HEK293 (cell line): ENCODE measurements around the gene ZNF32.

Source experiments
- CTCF ChIA-PET: fragments of 350-600 bp; formaldehyde crosslinking; extraction: SDS; loops from one replicate; lab custom pipeline; 2021; ENCODE audit warnings: antibody characterized with exemption; lab: Yijun Ruan, JAX
- POLR2A ChIA-PET: fragments of 300-600 bp; formaldehyde crosslinking; extraction: SDS; loops from one replicate; lab custom pipeline; 2020; ENCODE audit warnings: antibody characterized with exemption, inconsistent platforms; lab: Yijun Ruan, JAX
- H3K27ac ChIP-seq: fragments of 200-500 bp; sonication (Bioruptor generic); 2 replicates; pipeline ENCODE4 v1.5.1; 2014; ENCODE audit warnings: low read depth, low read length, control low read depth, inconsistent platforms; ENCODE audit errors: extremely low read depth
- H3K36me3 ChIP-seq, 2 experiments: fragments of 200-500 bp in 1 of 2; sonication (Bioruptor generic) in 1 of 2; 1 replicate in 1 of 2; 2 replicates in 1 of 2; pipeline ENCODE4 v1.5.1; 2014 to 2017; ENCODE audit warnings: inconsistent platforms in 2 of 2, low read length in 2 of 2; ENCODE audit not compliant: control insufficient read depth in 2 of 2, insufficient read depth in 1 of 2
- H3K4me1 ChIP-seq: fragments of 200-500 bp; sonication (Bioruptor generic); 2 replicates; pipeline ENCODE4 v1.5.1; 2014; ENCODE audit warnings: mild to moderate bottlenecking, low read length, inconsistent platforms; ENCODE audit not compliant: control insufficient read depth, insufficient read depth
- H3K4me3 ChIP-seq: 2 replicates; pipeline ENCODE4 v1.5.1; 2011; ENCODE audit warnings: low read depth, mild to moderate bottlenecking, control low read depth, low read length, moderate library complexity
- H3K9me3 ChIP-seq: fragments of 200-500 bp; sonication (Bioruptor generic); 2 replicates; pipeline ENCODE4 v1.5.1; 2014; ENCODE audit warnings: low read depth, low read length, inconsistent platforms; ENCODE audit not compliant: control insufficient read depth, insufficient read depth
- BCL11A ChIP-seq: fragments of 450-650 bp; formaldehyde crosslinking; IDR thresholded peaks from 2 replicates; pipeline ENCODE4 v1.5.1; 2016; ENCODE audit warnings: low read depth, missing biosample characterization, missing genetic modification characterization
- KLF16 ChIP-seq: fragments of 450-650 bp; formaldehyde crosslinking; IDR thresholded peaks from 2 replicates; pipeline ENCODE4 v1.5.1; 2017; ENCODE audit warnings: missing biosample characterization, missing genetic modification characterization
- KLF9 ChIP-seq: fragments of 450-650 bp; formaldehyde crosslinking; IDR thresholded peaks from 2 replicates; pipeline ENCODE4 v1.5.1; 2016; ENCODE audit warnings: missing biosample characterization, missing genetic modification characterization, low read depth
- MEIS1 ChIP-seq: sonication (generic); formaldehyde crosslinking; IDR thresholded peaks from 2 replicates; pipeline ENCODE4 v1.8.1; 2022; ENCODE audit warnings: missing genetic modification reagents, mild to moderate bottlenecking, borderline replicate concordance
- RBAK ChIP-seq: fragments of 450-650 bp; formaldehyde crosslinking; IDR thresholded peaks from 2 replicates; pipeline ENCODE4 v1.5.1; 2016; ENCODE audit warnings: missing biosample characterization, missing genetic modification characterization
- REPIN1 ChIP-seq: fragments of 450-650 bp; formaldehyde crosslinking; IDR thresholded peaks from 2 replicates; pipeline ENCODE4 v1.5.1; 2017; ENCODE audit warnings: missing biosample characterization, missing genetic modification characterization, low read depth
- SALL2 ChIP-seq: fragments of 450-650 bp; formaldehyde crosslinking; IDR thresholded peaks from 2 replicates; pipeline ENCODE4 v1.5.0; 2017; ENCODE audit warnings: missing biosample characterization, mild to moderate bottlenecking, missing genetic modification characterization, borderline replicate concordance
- SCRT2 ChIP-seq: fragments of 450-650 bp; formaldehyde crosslinking; IDR thresholded peaks from 2 replicates; pipeline ENCODE4 v1.5.1; 2016; ENCODE audit warnings: missing biosample characterization, missing genetic modification characterization
- SETDB1 ChIP-seq: IDR thresholded peaks from one replicate; pipeline ENCODE4 v1.6.1; 2017; ENCODE audit warnings: mild to moderate bottlenecking, low read length, moderate library complexity, mixed read lengths; ENCODE audit not compliant: insufficient read length
- TCF7L2 ChIP-seq: IDR thresholded peaks from 2 replicates; pipeline ENCODE4 v1.6.1; 2011; ENCODE audit warnings: low read depth, mild to moderate bottlenecking, inconsistent platforms, low read length, moderate library complexity, borderline replicate concordance
- ZBTB48 ChIP-seq: fragments of 450-650 bp; formaldehyde crosslinking; IDR thresholded peaks from 2 replicates; pipeline ENCODE4 v1.5.1; 2016; ENCODE audit warnings: missing biosample characterization, missing genetic modification characterization
- ZBTB7A ChIP-seq: fragments of 450-650 bp; formaldehyde crosslinking; IDR thresholded peaks from 2 replicates; pipeline ENCODE4 v1.5.1; 2016; ENCODE audit warnings: low read depth, missing biosample characterization, missing genetic modification characterization
- ZBTB8A ChIP-seq: fragments of 450-650 bp; formaldehyde crosslinking; IDR thresholded peaks from 2 replicates; pipeline ENCODE4 v1.5.1; 2016; ENCODE audit warnings: missing biosample characterization, missing genetic modification characterization
- ZFP69B ChIP-seq: fragments of 450-650 bp; formaldehyde crosslinking; IDR thresholded peaks from 2 replicates; pipeline ENCODE4 v1.5.1; 2016; ENCODE audit warnings: missing biosample characterization, missing genetic modification characterization
- ZNF19 ChIP-seq: fragments of 450-650 bp; formaldehyde crosslinking; IDR thresholded peaks from 2 replicates; pipeline ENCODE4; 2016; ENCODE audit warnings: missing biosample characterization, missing genetic modification characterization, low read depth
- ZNF221 ChIP-seq: fragments of 450-650 bp; formaldehyde crosslinking; IDR thresholded peaks from 2 replicates; pipeline ENCODE4 v1.5.1; 2017; ENCODE audit warnings: missing biosample characterization, missing genetic modification characterization, borderline replicate concordance
- ZNF335 ChIP-seq: fragments of 450-650 bp; formaldehyde crosslinking; conservative IDR thresholded peaks from 2 replicates; pipeline ENCODE4 v1.5.1; 2016; ENCODE audit warnings: missing biosample characterization, missing genetic modification characterization
- ZNF514 ChIP-seq: fragments of 450-650 bp; formaldehyde crosslinking; IDR thresholded peaks from 2 replicates; pipeline ENCODE4 v1.5.1; 2016; ENCODE audit warnings: missing biosample characterization, missing genetic modification characterization
- ZNF529 ChIP-seq: fragments of 450-650 bp; formaldehyde crosslinking; IDR thresholded peaks from 2 replicates; pipeline ENCODE4 v1.5.1; 2017; ENCODE audit warnings: missing genetic modification characterization, missing biosample characterization; ENCODE audit not compliant: insufficient replicate concordance
- ZNF596 ChIP-seq: fragments of 450-650 bp; IDR thresholded peaks from 2 replicates; pipeline ENCODE4 v1.5.0; 2018; ENCODE audit warnings: missing biosample characterization, mild to moderate bottlenecking, missing genetic modification characterization, moderate library complexity
- ZNF624 ChIP-seq: fragments of 450-650 bp; formaldehyde crosslinking; IDR thresholded peaks from 2 replicates; pipeline ENCODE4 v1.5.1; 2017; ENCODE audit warnings: missing biosample characterization, missing genetic modification characterization
- ZNF664 ChIP-seq: fragments of 450-650 bp; formaldehyde crosslinking; IDR thresholded peaks from 2 replicates; pipeline ENCODE4 v1.5.1; 2016; ENCODE audit warnings: missing biosample characterization, missing genetic modification characterization
- ZNF701 ChIP-seq: fragments of 450-650 bp; formaldehyde crosslinking; IDR thresholded peaks from 2 replicates; pipeline ENCODE4 v1.5.1; 2016; ENCODE audit warnings: missing biosample characterization, missing genetic modification characterization
- ZNF768 ChIP-seq: fragments of 450-650 bp; formaldehyde crosslinking; IDR thresholded peaks from 2 replicates; pipeline ENCODE4 v1.5.1; 2018; ENCODE audit warnings: missing biosample characterization, mild to moderate bottlenecking, missing genetic modification characterization
- ZNF785 ChIP-seq: fragments of 450-650 bp; formaldehyde crosslinking; IDR thresholded peaks from 2 replicates; pipeline ENCODE4 v1.5.1; 2016; ENCODE audit warnings: missing biosample characterization, missing genetic modification characterization
- ZSCAN16 ChIP-seq: fragments of 450-650 bp; formaldehyde crosslinking; IDR thresholded peaks from 2 replicates; pipeline ENCODE4 v1.5.1; 2016; ENCODE audit warnings: missing biosample characterization, missing genetic modification characterization
- TF ChIP-seq, protein P1 (sequence below): fragments of 450-650 bp; formaldehyde crosslinking; IDR thresholded peaks from 2 replicates; pipeline ENCODE4 v1.5.1; 2016; ENCODE audit warnings: missing biosample characterization, missing genetic modification characterization
- TF ChIP-seq, protein P2 (sequence below): fragments of 450-650 bp; formaldehyde crosslinking; IDR thresholded peaks from 2 replicates; pipeline ENCODE4 v1.5.1; 2017; ENCODE audit warnings: missing biosample characterization, missing genetic modification characterization
- TF ChIP-seq, protein P3 (sequence below): fragments of 450-650 bp; formaldehyde crosslinking; IDR thresholded peaks from 2 replicates; pipeline ENCODE4 v1.5.1; 2017; ENCODE audit warnings: missing biosample characterization, missing genetic modification characterization
- TF ChIP-seq, protein P4 (sequence below): IDR thresholded peaks from 2 replicates; pipeline ENCODE4 v1.6.1; 2011; ENCODE audit warnings: mild to moderate bottlenecking, low read depth, low read length, borderline replicate concordance
- TF ChIP-seq, protein P5 (sequence below): fragments of 450-650 bp; formaldehyde crosslinking; IDR thresholded peaks from 2 replicates; pipeline ENCODE4 v1.5.1; 2017; ENCODE audit warnings: missing biosample characterization, missing genetic modification characterization

Gene ZNF32

DNA sequence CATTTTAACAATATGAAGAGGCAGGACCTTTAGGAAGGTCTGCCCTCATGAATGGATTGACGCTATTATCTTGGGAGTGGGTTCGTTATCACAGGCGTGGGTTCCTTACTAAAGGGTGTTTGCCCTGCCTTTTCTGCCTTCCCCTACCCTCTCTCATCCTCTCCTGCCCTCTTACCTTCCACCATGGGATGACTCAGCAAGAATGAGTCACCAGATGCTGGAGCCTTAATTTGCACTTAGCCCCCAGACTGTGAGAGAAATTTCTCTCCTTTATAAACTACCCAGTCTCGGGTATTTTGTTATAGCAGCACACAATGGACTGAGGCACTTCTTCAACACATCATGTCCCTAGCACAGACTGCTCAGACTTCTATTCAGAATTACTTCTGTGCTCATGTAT is 31.4 kb upstream of the ZNF32 start:
- POLR2A ChIA-PET = no interaction called here
- H3K36me3 ChIP-seq = no peaks in the 10 kb centered on the region
- no peak for TF ChIP-seq TCF7L2
- no peak for TF ChIP-seq ZFP69B
- no peak for TF ChIP-seq ZNF335
- no peak for TF ChIP-seq ZNF529 (tag by site-specific recombination)
- TF ChIP-seq ZNF19 (tag by site-specific recombination) = no peak
- TF ChIP-seq REPIN1 (tag by site-specific recombination) = no peak
- no peak for TF ChIP-seq ZBTB48
- TF ChIP-seq, protein P1, sequence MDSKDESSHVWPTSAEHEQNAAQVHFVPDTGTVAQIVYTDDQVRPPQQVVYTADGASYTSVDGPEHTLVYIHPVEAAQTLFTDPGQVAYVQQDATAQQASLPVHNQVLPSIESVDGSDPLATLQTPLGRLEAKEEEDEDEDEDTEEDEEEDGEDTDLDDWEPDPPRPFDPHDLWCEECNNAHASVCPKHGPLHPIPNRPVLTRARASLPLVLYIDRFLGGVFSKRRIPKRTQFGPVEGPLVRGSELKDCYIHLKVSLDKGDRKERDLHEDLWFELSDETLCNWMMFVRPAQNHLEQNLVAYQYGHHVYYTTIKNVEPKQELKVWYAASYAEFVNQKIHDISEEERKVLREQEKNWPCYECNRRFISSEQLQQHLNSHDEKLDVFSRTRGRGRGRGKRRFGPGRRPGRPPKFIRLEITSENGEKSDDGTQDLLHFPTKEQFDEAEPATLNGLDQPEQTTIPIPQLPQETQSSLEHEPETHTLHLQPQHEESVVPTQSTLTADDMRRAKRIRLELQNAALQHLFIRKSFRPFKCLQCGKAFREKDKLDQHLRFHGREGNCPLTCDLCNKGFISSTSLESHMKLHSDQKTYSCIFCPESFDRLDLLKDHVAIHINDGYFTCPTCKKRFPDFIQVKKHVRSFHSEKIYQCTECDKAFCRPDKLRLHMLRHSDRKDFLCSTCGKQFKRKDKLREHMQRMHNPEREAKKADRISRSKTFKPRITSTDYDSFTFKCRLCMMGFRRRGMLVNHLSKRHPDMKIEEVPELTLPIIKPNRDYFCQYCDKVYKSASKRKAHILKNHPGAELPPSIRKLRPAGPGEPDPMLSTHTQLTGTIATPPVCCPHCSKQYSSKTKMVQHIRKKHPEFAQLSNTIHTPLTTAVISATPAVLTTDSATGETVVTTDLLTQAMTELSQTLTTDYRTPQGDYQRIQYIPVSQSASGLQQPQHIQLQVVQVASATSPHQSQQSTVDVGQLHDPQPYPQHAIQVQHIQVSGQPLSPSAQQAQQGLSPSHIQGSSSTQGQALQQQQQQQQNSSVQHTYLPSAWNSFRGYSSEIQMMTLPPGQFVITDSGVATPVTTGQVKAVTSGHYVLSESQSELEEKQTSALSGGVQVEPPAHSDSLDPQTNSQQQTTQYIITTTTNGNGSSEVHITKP (tag by site-specific recombination) = no peak
- TF ChIP-seq ZNF221 (tag by site-specific recombination) = no peak
- no peak for TF ChIP-seq ZNF664 (tag by site-specific recombination)
- TF ChIP-seq ZBTB8A (tag by site-specific recombination) = peak; percentile 23; the same call in 1 of the 2 replicates
- TF ChIP-seq, protein P2, sequence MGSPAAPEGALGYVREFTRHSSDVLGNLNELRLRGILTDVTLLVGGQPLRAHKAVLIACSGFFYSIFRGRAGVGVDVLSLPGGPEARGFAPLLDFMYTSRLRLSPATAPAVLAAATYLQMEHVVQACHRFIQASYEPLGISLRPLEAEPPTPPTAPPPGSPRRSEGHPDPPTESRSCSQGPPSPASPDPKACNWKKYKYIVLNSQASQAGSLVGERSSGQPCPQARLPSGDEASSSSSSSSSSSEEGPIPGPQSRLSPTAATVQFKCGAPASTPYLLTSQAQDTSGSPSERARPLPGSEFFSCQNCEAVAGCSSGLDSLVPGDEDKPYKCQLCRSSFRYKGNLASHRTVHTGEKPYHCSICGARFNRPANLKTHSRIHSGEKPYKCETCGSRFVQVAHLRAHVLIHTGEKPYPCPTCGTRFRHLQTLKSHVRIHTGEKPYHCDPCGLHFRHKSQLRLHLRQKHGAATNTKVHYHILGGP (tag by site-specific recombination) = no peak
- TF ChIP-seq ZNF785 (tag by site-specific recombination) = no peak
- no peak for TF ChIP-seq BCL11A (tag by site-specific recombination)
- no peak for TF ChIP-seq RBAK (tag by site-specific recombination)
- TF ChIP-seq, protein P3, sequence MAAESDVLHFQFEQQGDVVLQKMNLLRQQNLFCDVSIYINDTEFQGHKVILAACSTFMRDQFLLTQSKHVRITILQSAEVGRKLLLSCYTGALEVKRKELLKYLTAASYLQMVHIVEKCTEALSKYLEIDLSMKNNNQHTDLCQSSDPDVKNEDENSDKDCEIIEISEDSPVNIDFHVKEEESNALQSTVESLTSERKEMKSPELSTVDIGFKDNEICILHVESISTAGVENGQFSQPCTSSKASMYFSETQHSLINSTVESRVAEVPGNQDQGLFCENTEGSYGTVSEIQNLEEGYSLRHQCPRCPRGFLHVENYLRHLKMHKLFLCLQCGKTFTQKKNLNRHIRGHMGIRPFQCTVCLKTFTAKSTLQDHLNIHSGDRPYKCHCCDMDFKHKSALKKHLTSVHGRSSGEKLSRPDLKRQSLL (tag by site-specific recombination) = peak; percentile 80
- no peak for TF ChIP-seq ZNF596 (tag by site-specific recombination)
- peak; percentile 22 for TF ChIP-seq SETDB1
- no peak for TF ChIP-seq ZNF701
- TF ChIP-seq ZNF624 = no peak
- no peak for TF ChIP-seq SALL2 (tag by site-specific recombination)
- TF ChIP-seq ZNF514 = no peak
- TF ChIP-seq KLF16 (tag by site-specific recombination) = no peak
- TF ChIP-seq, protein P4, sequence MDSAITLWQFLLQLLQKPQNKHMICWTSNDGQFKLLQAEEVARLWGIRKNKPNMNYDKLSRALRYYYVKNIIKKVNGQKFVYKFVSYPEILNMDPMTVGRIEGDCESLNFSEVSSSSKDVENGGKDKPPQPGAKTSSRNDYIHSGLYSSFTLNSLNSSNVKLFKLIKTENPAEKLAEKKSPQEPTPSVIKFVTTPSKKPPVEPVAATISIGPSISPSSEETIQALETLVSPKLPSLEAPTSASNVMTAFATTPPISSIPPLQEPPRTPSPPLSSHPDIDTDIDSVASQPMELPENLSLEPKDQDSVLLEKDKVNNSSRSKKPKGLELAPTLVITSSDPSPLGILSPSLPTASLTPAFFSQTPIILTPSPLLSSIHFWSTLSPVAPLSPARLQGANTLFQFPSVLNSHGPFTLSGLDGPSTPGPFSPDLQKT = no peak
- TF ChIP-seq SCRT2 = no peak
- no peak for TF ChIP-seq ZBTB7A
- TF ChIP-seq ZNF768 (tag by site-specific recombination) = no peak
- TF ChIP-seq ZSCAN16 (tag by site-specific recombination) = no peak
- no peak for TF ChIP-seq MEIS1 (CRISPR knock-in tag)
- TF ChIP-seq, protein P5, sequence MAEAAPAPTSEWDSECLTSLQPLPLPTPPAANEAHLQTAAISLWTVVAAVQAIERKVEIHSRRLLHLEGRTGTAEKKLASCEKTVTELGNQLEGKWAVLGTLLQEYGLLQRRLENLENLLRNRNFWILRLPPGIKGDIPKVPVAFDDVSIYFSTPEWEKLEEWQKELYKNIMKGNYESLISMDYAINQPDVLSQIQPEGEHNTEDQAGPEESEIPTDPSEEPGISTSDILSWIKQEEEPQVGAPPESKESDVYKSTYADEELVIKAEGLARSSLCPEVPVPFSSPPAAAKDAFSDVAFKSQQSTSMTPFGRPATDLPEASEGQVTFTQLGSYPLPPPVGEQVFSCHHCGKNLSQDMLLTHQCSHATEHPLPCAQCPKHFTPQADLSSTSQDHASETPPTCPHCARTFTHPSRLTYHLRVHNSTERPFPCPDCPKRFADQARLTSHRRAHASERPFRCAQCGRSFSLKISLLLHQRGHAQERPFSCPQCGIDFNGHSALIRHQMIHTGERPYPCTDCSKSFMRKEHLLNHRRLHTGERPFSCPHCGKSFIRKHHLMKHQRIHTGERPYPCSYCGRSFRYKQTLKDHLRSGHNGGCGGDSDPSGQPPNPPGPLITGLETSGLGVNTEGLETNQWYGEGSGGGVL (tag by site-specific recombination) = peak; percentile 52; the same call in 1 of the 2 replicates
- no peak for TF ChIP-seq KLF9
- no peak overlapping the region for H3K27ac ChIP-seq
- H3K4me3 ChIP-seq = no peak overlapping the region
- CTCF ChIA-PET = interaction anchor here (1.1 kb wide), 1 partner anchor 10 kb away, joined by 8 read pairs; no protein-coding TSS in a partner anchor
- H3K9me3 ChIP-seq = no peaks in the 10 kb centered on the region
- no peaks in the 10 kb centered on the region for H3K4me1 ChIP-seq
